ENCODE measurements around the gene ATAD1.

Gene ATAD1

DNA sequence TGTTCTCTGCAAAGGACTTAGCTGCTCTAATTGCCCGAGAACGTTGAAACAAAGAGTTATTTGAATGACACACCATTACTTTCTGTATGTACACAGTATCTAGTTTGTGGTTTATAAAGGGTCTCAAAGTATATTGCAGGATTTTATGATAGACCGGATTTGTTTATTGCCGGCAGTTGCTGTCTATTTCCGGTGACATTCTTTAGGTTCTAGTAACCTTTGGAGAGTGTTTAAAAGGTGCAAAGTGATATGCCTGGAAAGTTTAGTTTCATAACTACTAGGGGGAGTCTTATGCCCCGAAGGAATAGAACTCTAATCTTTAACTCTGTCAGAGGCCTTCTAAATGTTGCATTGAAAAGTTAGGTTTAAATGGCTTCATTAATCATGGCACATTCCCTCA, 94.5 kb downstream of the ATAD1 start:
- no peak for TF ChIP-seq Cebpa-rat (IDR thresholded peaks at IDR 0.05)
- no peak overlapping the region for H3K4me2 ChIP-seq

DNA sequence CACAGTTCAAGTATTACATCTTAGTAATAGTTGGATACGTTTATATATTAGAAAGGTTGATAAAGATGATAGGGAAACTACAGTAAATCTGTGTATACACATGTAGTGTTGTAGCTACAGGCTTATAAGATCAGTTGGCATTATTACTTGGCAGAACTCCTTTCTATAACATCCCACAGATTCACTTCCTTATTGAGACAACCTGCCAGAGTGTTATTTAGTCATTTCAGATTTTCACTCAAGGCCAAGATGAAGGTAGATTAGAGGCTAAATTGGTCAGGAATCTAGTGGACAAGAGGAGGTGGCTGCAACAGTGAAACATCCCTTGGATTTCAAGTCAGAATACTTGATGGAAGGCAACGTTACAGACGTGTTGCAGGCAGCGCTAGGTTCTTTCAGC, 95.3 kb downstream of the ATAD1 start:
- Histone ChIP-seq H3K36me3 (no peaks in the 10 kb centered on the region), H4K20me1 (no peaks in the 10 kb centered on the region), H3K9me3 (replicated peaks in 1 of 11) (no peaks in the 10 kb centered on the region), H3K27me3 (no peaks in the 10 kb centered on the region), H3K4me1 (peaks cover 0 to 13% (median 9%) of the 10 kb centered on the region in 10 experiments; a peak in 13 of 20 replicates), H3K4me2 (no peak overlapping the region), H3K27ac (no peak overlapping the region), H3K9ac (no peak overlapping the region), H3K4me3 (no peak overlapping the region)
- TF ChIP-seq Cebpa-rat (IDR thresholded peaks at IDR 0.05), result no peak

More for the DNA sequence above, 94.5 kb downstream of the ATAD1 start:
- Histone ChIP-seq H3K9ac (no peak overlapping the region), H4K20me1 (no peaks in the 10 kb centered on the region), H3K36me3 (no peaks in the 10 kb centered on the region), H3K27me3 (no peaks in the 10 kb centered on the region), H3K4me3 (no peak overlapping the region), H3K4me1 (peaks cover 0 to 6% (median 3%) of the 10 kb centered on the region in 10 experiments; a peak in 13 of 20 replicates), H3K27ac (no peak overlapping the region), H3K9me3 (replicated peaks in 1 of 11) (no peaks in the 10 kb centered on the region)

DNA sequence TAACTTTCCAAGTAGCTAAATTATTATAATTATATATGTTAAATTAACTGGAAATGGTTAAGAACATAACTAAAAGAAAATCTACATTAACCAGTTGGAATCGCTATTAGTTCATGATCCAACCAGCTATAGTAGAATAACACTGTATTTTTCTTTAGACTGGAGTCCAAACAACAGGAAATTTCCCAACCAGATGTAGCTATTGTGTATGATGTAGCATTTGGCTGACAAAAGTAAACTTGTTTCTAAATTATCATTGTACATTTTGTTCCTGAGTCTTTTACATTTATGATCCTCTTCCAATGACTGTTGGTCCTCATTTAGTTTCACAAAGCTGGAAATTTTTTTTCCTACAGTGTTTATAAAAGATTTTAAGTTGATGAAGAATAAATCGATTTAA, 96.2 kb downstream of the ATAD1 start:
- Histone ChIP-seq H3K27ac (no peak overlapping the region), H3K4me1 (peaks cover 0 to 14% (median 10%) of the 10 kb centered on the region in 10 experiments; a peak in 15 of 20 replicates), H3K4me3 (no peak overlapping the region), H3K9ac (no peak overlapping the region), H3K9me3 (replicated peaks in 1 of 11) (no peaks in the 10 kb centered on the region), H4K20me1 (no peaks in the 10 kb centered on the region), H3K36me3 (no peaks in the 10 kb centered on the region), H3K27me3 (no peaks in the 10 kb centered on the region), H3K4me2 (no peak overlapping the region)
- no peak for TF ChIP-seq Cebpa-rat (IDR thresholded peaks at IDR 0.05)

DNA sequence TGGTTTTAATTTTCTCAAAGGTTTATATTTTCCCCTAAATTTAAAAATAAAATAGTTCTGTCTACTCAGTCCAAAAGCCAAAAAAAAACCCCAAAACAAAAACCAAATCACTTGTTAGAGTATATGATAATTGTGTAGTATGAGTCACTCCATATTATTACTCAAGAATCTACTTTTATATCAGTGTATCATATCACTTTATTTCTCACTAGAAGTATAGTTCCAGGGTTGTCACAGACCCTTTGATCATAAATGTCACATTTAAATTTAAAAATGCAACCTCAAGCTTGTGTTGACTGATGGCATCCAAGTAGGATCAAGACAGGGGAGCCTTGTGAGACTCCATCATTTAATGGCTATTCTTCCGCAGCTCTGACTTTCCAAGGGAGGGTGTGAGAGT, 97.4 kb downstream of the ATAD1 start:
- no peak overlapping the region for H3K27ac ChIP-seq
- H3K27me3 ChIP-seq, result no peaks in the 10 kb centered on the region
- no peak overlapping the region for H3K4me2 ChIP-seq
- H3K4me1 ChIP-seq, result peaks cover 11 to 26% (median 21%) of the 10 kb centered on the region in 10 experiments
- no peak overlapping the region for H3K4me3 ChIP-seq
- H4K20me1 ChIP-seq, result no peaks in the 10 kb centered on the region
- H3K9ac ChIP-seq, result no peak overlapping the region
- H3K36me3 ChIP-seq, result no peaks in the 10 kb centered on the region
- H3K9me3 ChIP-seq (replicated peaks in 1 of 11), result no peaks in the 10 kb centered on the region
- no peak for TF ChIP-seq Cebpa-rat (IDR thresholded peaks at IDR 0.05)

GRCh38 chr10:87716348-87716670, 101.7 kb downstream of the ATAD1 start:
- Histone ChIP-seq H3K27me3 (no peaks in the 10 kb centered on the region), H3K4me3 (no peak overlapping the region), H3K27ac (peak overlapping the region in 1 of 11 experiments; percentile 19; a peak in 1 of 22 replicates), H3K4me2 (peak overlapping the region; percentile 36 to 72 (median 58)), H3K9me3 (replicated peaks in 1 of 11) (no peaks in the 10 kb centered on the region), H3K36me3 (no peaks in the 10 kb centered on the region), H3K4me1 (peaks cover 13 to 29% (median 23%) of the 10 kb centered on the region in 10 experiments), H4K20me1 (no peaks in the 10 kb centered on the region), H3K9ac (no peak overlapping the region)
- no peak for TF ChIP-seq Cebpa-rat (IDR thresholded peaks at IDR 0.05)

DNA sequence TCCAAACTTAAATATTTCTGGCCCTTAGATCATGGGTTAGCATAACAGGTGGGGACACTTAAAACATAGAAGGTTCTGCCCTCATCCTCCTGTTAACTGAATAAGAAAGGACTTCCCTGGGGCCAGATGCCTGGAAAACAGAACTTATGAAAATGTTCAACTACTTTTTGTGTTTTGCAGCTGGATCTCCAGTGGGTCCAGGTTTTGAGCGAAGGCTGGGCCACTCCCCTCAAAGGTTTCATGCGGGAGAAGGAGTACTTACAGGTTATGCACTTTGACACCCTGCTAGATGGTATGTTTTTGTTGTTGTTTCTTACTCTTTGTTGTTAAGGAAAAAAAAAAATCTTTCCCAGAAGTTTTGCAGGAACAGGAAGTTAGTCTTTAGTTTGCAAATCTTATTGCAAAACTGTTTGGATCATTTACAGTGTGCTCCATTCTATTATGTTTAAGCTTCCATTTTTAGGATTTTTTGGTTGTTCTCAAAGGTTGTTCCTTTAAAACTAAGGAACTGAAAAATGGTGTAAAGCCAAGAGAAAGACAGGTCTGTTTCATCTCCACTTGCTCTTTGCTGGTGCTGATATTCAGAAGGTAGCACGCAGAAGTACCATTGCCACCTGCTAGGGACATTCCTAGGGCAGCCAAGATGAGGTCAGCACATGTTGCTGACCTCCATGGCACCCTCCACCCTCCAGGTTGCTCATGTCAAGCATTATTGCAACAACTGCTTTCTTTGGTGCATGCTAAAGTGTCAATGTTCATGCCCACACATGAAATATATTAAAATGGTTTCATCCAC, 102.3 kb downstream of the ATAD1 start:
- H3K36me3 ChIP-seq, result no peaks in the 10 kb centered on the region

GRCh38 chr10:87713707-87714106, 104.3 kb downstream of the ATAD1 start:
- H3K27me3 ChIP-seq, result no peaks in the 10 kb centered on the region
- H3K36me3 ChIP-seq, result no peaks in the 10 kb centered on the region
- no peak overlapping the region for H3K4me3 ChIP-seq
- no peaks in the 10 kb centered on the region for H4K20me1 ChIP-seq
- H3K27ac ChIP-seq, result no peak overlapping the region
- no peaks in the 10 kb centered on the region for H3K9me3 ChIP-seq (replicated peaks in 1 of 11)
- no peak for TF ChIP-seq Cebpa-rat (IDR thresholded peaks at IDR 0.05)
- no peak overlapping the region for H3K4me2 ChIP-seq
- H3K4me1 ChIP-seq, result peaks cover 13 to 27% (median 22%) of the 10 kb centered on the region in 10 experiments
- no peak overlapping the region for H3K9ac ChIP-seq

More for the DNA sequence above, 102.3 kb downstream of the ATAD1 start:
- TF ChIP-seq Cebpa-rat (IDR thresholded peaks at IDR 0.05), result no peak
- H3K4me2 ChIP-seq, result peak overlapping the region; percentile 36 to 72 (median 58)
- no peak overlapping the region for H3K4me3 ChIP-seq
- peak overlapping the region in 1 of 11 experiments; percentile 19; a peak in 2 of 22 replicates for H3K27ac ChIP-seq
- no peak overlapping the region for H3K9ac ChIP-seq
- peaks cover 13 to 29% (median 23%) of the 10 kb centered on the region in 10 experiments for H3K4me1 ChIP-seq
- H3K9me3 ChIP-seq (replicated peaks in 1 of 11), result no peaks in the 10 kb centered on the region
- no peaks in the 10 kb centered on the region for H4K20me1 ChIP-seq
- no peaks in the 10 kb centered on the region for H3K27me3 ChIP-seq

GRCh38 chr10:87712913-87713616, 105.0 kb downstream of the ATAD1 start:
- no peak overlapping the region for H3K4me2 ChIP-seq
- no peaks in the 10 kb centered on the region for H3K36me3 ChIP-seq
- no peak for TF ChIP-seq Cebpa-rat (IDR thresholded peaks at IDR 0.05)
- no peaks in the 10 kb centered on the region for H4K20me1 ChIP-seq
- no peaks in the 10 kb centered on the region for H3K27me3 ChIP-seq
- no peak overlapping the region for H3K4me3 ChIP-seq
- H3K4me1 ChIP-seq, result peaks cover 13 to 21% (median 17%) of the 10 kb centered on the region in 10 experiments
- H3K9me3 ChIP-seq (replicated peaks in 1 of 11), result no peaks in the 10 kb centered on the region
- H3K27ac ChIP-seq, result no peak overlapping the region
- H3K9ac ChIP-seq, result no peak overlapping the region

DNA sequence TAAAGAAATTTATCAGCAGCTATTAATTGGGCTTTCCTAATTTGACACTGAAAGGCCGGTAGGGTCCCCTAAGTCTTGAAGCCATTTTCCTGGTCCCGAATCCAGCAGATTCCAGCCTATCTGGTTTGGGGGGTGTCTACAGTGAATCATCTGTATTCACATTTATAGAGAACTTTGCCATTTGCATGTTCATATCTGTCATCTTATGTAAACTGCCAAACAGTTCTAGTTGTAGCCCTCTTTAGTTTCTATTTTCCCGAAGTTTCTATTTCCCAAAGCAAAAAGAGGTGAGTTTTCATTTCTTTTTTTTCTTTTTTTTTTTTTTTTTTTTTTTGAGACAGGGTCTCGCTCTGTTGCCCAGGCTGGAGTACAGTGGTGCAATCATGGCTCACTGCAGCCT, 110.8 kb downstream of the ATAD1 start:
- no peak overlapping the region for H3K9ac ChIP-seq
- no peak overlapping the region for H3K27ac ChIP-seq
- no peaks in the 10 kb centered on the region for H4K20me1 ChIP-seq
- no peaks in the 10 kb centered on the region for H3K36me3 ChIP-seq
- peaks cover 0 to 3% (median 0%) of the 10 kb centered on the region in 10 experiments; a peak in 1 of 20 replicates for H3K4me1 ChIP-seq
- no peak overlapping the region for H3K4me3 ChIP-seq
- no peaks in the 10 kb centered on the region for H3K9me3 ChIP-seq (replicated peaks in 1 of 11)
- H3K4me2 ChIP-seq, result no peak overlapping the region
- no peaks in the 10 kb centered on the region for H3K27me3 ChIP-seq
- TF ChIP-seq Cebpa-rat (IDR thresholded peaks at IDR 0.05), result no peak

Data from BLaER1 treated with 17β-estradiol and CSF1 and Interleukin-3, amounts not matched to agents 10 nM and 100 nM (cell line).